Measurements from ENCODE around the gene IMP4.

DNA sequence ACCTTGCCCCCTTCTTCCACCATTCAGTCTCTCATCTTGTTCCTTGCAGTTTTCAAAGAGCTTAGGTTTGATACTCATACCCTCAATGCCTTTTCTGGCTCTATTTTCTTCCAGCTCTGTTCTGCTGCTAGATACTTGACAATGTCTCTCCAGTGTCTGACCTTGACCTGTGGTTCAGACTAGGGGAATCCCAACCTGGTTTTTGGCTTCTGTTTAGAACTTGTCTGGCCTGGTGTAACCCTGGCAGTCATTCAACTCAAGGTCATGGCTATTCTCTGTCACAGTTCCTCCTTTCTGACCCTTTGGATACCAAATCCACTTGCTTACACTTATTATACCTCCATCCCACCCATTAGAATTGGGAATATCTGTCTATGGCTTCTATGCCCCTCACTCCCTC is 31.8 kb upstream of the IMP4 start:
- no peak for TF ChIP-seq POLR2A (IDR thresholded peaks at IDR 0.05)
- TF ChIP-seq, protein P1, sequence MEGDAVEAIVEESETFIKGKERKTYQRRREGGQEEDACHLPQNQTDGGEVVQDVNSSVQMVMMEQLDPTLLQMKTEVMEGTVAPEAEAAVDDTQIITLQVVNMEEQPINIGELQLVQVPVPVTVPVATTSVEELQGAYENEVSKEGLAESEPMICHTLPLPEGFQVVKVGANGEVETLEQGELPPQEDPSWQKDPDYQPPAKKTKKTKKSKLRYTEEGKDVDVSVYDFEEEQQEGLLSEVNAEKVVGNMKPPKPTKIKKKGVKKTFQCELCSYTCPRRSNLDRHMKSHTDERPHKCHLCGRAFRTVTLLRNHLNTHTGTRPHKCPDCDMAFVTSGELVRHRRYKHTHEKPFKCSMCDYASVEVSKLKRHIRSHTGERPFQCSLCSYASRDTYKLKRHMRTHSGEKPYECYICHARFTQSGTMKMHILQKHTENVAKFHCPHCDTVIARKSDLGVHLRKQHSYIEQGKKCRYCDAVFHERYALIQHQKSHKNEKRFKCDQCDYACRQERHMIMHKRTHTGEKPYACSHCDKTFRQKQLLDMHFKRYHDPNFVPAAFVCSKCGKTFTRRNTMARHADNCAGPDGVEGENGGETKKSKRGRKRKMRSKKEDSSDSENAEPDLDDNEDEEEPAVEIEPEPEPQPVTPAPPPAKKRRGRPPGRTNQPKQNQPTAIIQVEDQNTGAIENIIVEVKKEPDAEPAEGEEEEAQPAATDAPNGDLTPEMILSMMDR (IDR thresholded peaks at IDR 0.05) = no peak

Data from uterus (tissue), 2 donors.